Measurements from ENCODE around the gene COX15. TPM values are rescaled to one million over a fixed set of nuclear protein-coding genes. Genes with fewer than 3 reads are reported as not detected.

The COX15 gene
- total RNA-seq, 1 experiment from 2014 or later = 41.4 TPM

DNA sequence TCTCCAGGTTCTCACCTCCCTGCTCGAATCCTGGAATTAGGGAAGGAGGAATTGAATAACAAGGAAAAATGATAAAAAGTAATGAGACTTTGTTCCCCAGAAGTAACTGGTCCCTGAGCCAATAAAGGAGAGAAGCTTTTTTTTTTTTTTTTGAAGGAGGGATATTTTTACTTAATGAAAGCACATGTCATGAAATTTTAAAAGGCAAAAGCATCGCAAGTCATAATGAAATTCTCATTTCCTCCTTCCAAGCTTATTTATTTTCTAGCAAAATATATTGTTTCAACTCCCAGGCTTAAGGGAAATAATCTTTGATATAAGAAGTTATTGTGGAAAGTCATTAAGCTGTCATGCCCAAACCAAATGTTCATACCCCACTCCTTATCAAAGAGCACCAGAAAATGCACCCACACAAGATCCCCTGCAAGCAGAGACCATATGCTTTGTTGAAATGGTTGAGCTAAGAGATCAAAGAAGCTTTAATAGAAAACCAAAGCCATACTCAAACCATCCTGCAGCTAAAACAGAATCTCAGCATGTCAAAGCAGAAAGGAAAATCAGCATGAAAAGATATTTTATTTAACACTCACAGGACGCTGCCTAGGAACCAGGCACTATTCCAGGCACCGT is 33.9 kb upstream of the COX15 start (continued):
- TF ChIP-seq, protein P1, sequence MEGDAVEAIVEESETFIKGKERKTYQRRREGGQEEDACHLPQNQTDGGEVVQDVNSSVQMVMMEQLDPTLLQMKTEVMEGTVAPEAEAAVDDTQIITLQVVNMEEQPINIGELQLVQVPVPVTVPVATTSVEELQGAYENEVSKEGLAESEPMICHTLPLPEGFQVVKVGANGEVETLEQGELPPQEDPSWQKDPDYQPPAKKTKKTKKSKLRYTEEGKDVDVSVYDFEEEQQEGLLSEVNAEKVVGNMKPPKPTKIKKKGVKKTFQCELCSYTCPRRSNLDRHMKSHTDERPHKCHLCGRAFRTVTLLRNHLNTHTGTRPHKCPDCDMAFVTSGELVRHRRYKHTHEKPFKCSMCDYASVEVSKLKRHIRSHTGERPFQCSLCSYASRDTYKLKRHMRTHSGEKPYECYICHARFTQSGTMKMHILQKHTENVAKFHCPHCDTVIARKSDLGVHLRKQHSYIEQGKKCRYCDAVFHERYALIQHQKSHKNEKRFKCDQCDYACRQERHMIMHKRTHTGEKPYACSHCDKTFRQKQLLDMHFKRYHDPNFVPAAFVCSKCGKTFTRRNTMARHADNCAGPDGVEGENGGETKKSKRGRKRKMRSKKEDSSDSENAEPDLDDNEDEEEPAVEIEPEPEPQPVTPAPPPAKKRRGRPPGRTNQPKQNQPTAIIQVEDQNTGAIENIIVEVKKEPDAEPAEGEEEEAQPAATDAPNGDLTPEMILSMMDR (IDR thresholded peaks at IDR 0.05) = no peak
- TF ChIP-seq, protein P2, sequence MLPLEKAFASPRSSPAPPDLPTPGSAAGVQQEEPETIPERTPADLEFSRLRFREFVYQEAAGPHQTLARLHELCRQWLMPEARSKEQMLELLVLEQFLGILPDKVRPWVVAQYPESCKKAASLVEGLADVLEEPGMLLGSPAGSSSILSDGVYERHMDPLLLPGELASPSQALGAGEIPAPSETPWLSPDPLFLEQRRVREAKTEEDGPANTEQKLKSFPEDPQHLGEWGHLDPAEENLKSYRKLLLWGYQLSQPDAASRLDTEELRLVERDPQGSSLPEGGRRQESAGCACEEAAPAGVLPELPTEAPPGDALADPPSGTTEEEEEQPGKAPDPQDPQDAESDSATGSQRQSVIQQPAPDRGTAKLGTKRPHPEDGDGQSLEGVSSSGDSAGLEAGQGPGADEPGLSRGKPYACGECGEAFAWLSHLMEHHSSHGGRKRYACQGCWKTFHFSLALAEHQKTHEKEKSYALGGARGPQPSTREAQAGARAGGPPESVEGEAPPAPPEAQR (CRISPR knock-in tag; IDR thresholded peaks at IDR 0.05) = no peak
- TF ChIP-seq CBFB (CRISPR knock-in tag; IDR thresholded peaks at IDR 0.05; ENCODE audit: low read depth) = no peak

- ChIA-PET CTCF (no interaction called here), POLR2A (no interaction called here)
- no peak overlapping the region for H3K27ac Mint-ChIP-seq
- no peak for ATAC-seq
- no peaks in the 10 kb centered on the region for H3K4me1 Mint-ChIP-seq
- peaks cover 7% of the 10 kb centered on the region for H3K9me3 Mint-ChIP-seq
- no peak for DNase-seq (ENCODE audit: low spot score)
- TF ChIP-seq FOXK1 (CRISPR knock-in tag; IDR thresholded peaks at IDR 0.05) (no peak), FOXP1 (CRISPR knock-in tag; IDR thresholded peaks at IDR 0.05; ENCODE audit: borderline replicate concordance) (no peak), ZNF281 (CRISPR knock-in tag; IDR thresholded peaks at IDR 0.05) (no peak), ZNF219 (CRISPR knock-in tag; IDR thresholded peaks at IDR 0.05; ENCODE audit: borderline replicate concordance) (no peak), RELA (CRISPR knock-in tag; IDR thresholded peaks at IDR 0.05; ENCODE audit: borderline replicate concordance) (no peak), IRF2 (CRISPR knock-in tag; IDR thresholded peaks at IDR 0.05; ENCODE audit: borderline replicate concordance, low read depth) (no peak)
- TF ChIP-seq, protein P3, sequence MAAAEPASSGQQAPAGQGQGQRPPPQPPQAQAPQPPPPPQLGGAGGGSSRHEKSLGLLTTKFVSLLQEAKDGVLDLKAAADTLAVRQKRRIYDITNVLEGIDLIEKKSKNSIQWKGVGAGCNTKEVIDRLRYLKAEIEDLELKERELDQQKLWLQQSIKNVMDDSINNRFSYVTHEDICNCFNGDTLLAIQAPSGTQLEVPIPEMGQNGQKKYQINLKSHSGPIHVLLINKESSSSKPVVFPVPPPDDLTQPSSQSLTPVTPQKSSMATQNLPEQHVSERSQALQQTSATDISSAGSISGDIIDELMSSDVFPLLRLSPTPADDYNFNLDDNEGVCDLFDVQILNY (CRISPR knock-in tag; IDR thresholded peaks at IDR 0.05) = no peak
- H3K27me3 Mint-ChIP-seq (ENCODE audit: low read depth) = no peaks in the 10 kb centered on the region
- peaks cover 22% of the 10 kb centered on the region for H3K36me3 Mint-ChIP-seq
- no peak overlapping the region for H3K4me3 Mint-ChIP-seq
Observed at GRCh38 chr10:99761365-99761764, 29.4 kb upstream of the COX15 start.

DNA sequence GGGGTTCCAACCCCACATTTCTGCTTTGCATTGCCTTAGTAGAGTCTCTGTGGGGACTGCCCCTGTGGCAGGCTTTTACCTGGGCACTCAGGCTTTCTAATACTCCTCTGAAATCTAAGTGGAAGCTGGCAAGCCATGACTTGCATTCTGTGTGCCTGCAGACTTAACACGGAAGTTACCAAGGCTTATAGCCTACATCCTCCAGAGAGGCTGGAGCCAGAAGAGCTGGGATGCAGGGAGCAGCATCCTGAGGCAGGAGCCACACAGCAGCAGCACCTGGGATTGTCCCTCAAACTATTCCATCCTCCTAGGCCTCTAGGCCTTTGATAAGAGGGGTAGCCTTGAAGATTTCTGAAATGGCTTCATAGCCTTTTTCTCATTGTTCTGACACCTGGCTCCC is 28.4 kb upstream of the COX15 start:
- H3K4me3 Mint-ChIP-seq = no peak overlapping the region
- no peaks in the 10 kb centered on the region for H3K4me1 Mint-ChIP-seq
- no peak for ATAC-seq
- POLR2A ChIA-PET = no interaction called here
- H3K27ac Mint-ChIP-seq = no peak overlapping the region
- peaks cover 7% of the 10 kb centered on the region for H3K9me3 Mint-ChIP-seq
- no peaks in the 10 kb centered on the region for H3K27me3 Mint-ChIP-seq (ENCODE audit: low read depth)
- peaks cover 28% of the 10 kb centered on the region for H3K36me3 Mint-ChIP-seq
- no peak for DNase-seq (ENCODE audit: low spot score)
- CTCF ChIA-PET = interaction anchor here (0.5 kb wide), 1 partner anchor 481 kb away, joined by 3 read pairs; no protein-coding TSS in a partner anchor
- TF ChIP-seq IRF2 (CRISPR knock-in tag; IDR thresholded peaks at IDR 0.05; ENCODE audit: borderline replicate concordance, low read depth) (no peak), AR (CRISPR knock-in tag; IDR thresholded peaks at IDR 0.05) (no peak), NFE2L1 (CRISPR knock-in tag; IDR thresholded peaks at IDR 0.05) (no peak), E2F4 (CRISPR knock-in tag; IDR thresholded peaks at IDR 0.05; ENCODE audit: borderline replicate concordance, low read depth) (no peak), ATF2 (CRISPR knock-in tag; IDR thresholded peaks at IDR 0.05; ENCODE audit: borderline replicate concordance, low read depth) (no peak)
- TF ChIP-seq, protein P4, sequence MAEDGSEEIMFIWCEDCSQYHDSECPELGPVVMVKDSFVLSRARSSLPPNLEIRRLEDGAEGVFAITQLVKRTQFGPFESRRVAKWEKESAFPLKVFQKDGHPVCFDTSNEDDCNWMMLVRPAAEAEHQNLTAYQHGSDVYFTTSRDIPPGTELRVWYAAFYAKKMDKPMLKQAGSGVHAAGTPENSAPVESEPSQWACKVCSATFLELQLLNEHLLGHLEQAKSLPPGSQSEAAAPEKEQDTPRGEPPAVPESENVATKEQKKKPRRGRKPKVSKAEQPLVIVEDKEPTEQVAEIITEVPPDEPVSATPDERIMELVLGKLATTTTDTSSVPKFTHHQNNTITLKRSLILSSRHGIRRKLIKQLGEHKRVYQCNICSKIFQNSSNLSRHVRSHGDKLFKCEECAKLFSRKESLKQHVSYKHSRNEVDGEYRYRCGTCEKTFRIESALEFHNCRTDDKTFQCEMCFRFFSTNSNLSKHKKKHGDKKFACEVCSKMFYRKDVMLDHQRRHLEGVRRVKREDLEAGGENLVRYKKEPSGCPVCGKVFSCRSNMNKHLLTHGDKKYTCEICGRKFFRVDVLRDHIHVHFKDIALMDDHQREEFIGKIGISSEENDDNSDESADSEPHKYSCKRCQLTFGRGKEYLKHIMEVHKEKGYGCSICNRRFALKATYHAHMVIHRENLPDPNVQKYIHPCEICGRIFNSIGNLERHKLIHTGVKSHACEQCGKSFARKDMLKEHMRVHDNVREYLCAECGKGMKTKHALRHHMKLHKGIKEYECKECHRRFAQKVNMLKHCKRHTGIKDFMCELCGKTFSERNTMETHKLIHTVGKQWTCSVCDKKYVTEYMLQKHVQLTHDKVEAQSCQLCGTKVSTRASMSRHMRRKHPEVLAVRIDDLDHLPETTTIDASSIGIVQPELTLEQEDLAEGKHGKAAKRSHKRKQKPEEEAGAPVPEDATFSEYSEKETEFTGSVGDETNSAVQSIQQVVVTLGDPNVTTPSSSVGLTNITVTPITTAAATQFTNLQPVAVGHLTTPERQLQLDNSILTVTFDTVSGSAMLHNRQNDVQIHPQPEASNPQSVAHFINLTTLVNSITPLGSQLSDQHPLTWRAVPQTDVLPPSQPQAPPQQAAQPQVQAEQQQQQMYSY (CRISPR knock-in tag; IDR thresholded peaks at IDR 0.05) = no peak
